Muscle layer of duodenum (tissue), 2 donors: ENCODE results near the gene MED28.
"Not testable (repeated sequence)": the region's sequence is repeated elsewhere in the genome, so short reads cannot be mapped to it uniquely, and the experiment has no call there.

Experiments
- H3K27ac ChIP-seq: one replicate; pipeline ENCODE4 v1.7.0; 2013; ENCODE audit warnings: mild to moderate bottlenecking, low read length
- H3K27me3 ChIP-seq: one replicate; pipeline ENCODE4 v1.7.0; 2013; ENCODE audit warnings: low read depth, mild to moderate bottlenecking, control low read depth, low read length
- H3K36me3 ChIP-seq, 2 donors: one replicate each; pipeline ENCODE4 v1.7.0; 2013; ENCODE audit warnings: low read length in 2 of 2, control low read depth in 1 of 2, mild to moderate bottlenecking in 1 of 2; ENCODE audit not compliant: insufficient read depth in 2 of 2, control insufficient read depth in 1 of 2
- H3K4me1 ChIP-seq, 2 donors: one replicate each; pipeline ENCODE4 v1.7.0; 2013; ENCODE audit warnings: low read length in 2 of 2, mild to moderate bottlenecking in 2 of 2, control low read depth in 1 of 2, moderate library complexity in 1 of 2; ENCODE audit not compliant: insufficient read depth in 2 of 2, control insufficient read depth in 1 of 2
- H3K4me3 ChIP-seq, 2 donors: one replicate each; pipeline ENCODE4 v1.7.0; 2013; ENCODE audit warnings: low read length in 2 of 2, low read depth in 1 of 2, mild to moderate bottlenecking in 1 of 2
- H3K9me3 ChIP-seq, 2 donors: one replicate each; pipeline ENCODE4 v1.7.0; 2013; ENCODE audit warnings: low read length in 2 of 2, control low read depth in 1 of 2, mild to moderate bottlenecking in 1 of 2; ENCODE audit not compliant: control insufficient read depth in 1 of 2
- donor health status: healthy.

MED28 gene, protein sequence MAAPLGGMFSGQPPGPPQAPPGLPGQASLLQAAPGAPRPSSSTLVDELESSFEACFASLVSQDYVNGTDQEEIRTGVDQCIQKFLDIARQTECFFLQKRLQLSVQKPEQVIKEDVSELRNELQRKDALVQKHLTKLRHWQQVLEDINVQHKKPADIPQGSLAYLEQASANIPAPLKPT

DNA sequence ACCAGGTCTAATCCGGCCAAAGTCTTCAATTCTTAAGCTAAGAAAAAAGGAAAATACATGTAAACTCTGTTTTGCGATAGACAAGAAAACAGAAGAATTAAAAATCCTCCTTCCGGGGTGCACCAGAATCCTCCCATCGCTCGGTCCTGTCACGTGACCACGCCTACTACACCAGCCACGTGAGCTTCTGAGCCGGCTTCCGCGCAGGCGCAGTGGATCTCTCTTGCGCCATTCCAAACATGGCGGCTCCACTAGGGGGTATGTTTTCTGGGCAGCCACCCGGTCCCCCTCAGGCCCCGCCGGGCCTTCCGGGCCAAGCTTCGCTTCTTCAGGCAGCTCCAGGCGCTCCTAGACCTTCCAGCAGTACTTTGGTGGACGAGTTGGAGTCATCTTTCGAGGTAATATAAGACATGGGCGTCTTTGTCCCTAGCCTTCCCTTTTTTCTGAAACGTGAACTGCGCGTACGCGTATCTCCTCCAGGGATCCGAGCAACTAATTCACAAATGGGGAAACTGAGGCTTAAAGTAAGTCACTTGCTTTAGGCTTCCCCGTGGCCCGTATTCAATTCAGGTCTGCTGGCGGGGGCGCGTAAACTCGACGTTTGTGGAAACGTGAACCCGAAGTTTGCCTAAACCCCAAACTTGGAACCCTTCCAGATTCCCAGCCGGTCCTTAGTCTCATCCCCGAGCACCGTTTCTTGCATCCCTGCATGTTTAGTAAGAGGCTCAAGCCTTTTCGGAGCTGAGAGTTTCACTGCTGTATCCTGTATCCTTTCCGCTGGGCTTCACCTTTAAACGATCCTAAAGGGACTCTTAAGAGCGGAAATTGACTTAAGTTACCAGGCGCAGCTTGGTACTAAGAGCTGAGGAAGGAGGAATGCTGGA is at the start of gene MED28:
MED28 (plus strand) TSS at position 226 of the 884 bp plus-strand sequence; CDS start at position 240, 14 bp downstream.
- no peaks in the 10 kb centered on the region for H3K27me3 ChIP-seq
- peaks cover 0 to 27% of the 10 kb centered on the region in 2 donors for H3K36me3 ChIP-seq
- H3K4me3 ChIP-seq = peak within 1 kb of the TSS; percentile 99 to 100
- peak within 1 kb of the TSS; percentile 94 for H3K27ac ChIP-seq
- peaks cover 13 to 31% of the 10 kb centered on the region in 2 donors for H3K4me1 ChIP-seq
- no peaks in the 10 kb centered on the region for H3K9me3 ChIP-seq

DNA sequence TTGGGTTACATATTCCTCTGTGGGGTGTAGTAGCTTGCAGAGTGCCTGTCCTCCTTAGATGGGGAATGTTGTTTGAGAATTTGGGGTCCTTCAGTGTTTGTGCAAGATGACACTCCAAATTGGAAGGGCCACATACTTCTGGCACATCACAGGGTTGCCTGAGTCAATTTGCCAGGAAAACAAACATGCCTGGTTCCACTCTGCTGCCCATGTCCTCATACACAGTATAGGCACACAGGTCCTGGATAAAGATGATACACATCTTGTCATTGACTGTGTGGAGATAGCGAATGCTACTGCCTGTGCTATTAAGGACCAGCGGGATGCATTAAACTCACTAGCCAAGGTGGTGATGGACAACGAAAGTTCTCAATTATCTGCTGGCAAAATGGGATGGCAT is 48.6 kb upstream of the MED28 start:
- Histone ChIP-seq H3K4me3 (no peak overlapping the region), H3K9me3 (no peaks in the 10 kb centered on the region), H3K4me1 (no peaks in the 10 kb centered on the region), H3K27me3 (no peaks in the 10 kb centered on the region), H3K36me3 (no peaks in the 10 kb centered on the region), H3K27ac (no peak overlapping the region)

DNA sequence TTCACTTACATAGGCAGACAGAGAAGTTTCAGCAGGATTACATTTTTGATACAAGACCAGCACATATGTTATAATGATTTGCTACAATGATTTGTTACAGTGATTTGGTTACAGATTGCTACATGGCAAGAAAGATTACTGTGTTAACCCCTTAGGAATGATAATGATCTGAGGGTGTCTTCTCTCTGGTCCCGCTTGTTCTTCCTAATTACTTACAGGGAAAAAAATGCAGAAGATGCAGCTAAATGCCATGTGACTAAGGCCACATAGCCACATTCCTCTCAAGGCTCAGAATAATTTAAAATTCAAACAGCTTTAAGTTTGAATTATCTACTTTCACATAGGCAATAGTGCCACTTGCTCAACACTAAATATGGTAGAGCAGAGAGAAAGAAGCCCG is 47.2 kb upstream of the MED28 start:
- H3K36me3 ChIP-seq = no peaks in the 10 kb centered on the region
- H3K27me3 ChIP-seq = no peaks in the 10 kb centered on the region
- no peaks in the 10 kb centered on the region for H3K9me3 ChIP-seq
- no peak overlapping the region for H3K4me3 ChIP-seq
- no peaks in the 10 kb centered on the region for H3K4me1 ChIP-seq
- H3K27ac ChIP-seq = no peak overlapping the region

DNA sequence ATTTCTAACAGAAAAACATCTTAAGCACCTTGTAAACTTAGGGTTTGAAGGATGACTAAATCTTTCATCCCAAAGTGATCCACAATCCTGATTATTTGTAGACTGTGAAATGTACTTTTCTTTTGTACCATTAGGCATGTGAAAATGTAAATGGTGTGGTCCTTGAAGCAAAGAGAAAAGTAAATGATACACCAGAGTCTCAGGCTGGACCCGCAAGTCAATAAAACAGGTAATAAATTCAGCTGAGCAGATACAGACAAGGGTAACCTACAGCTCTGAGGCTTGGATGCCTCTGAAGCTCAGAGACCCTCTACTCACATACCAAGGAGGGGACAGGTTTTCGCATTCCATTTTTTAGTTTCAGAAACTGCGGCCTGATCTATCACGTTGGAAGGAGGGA is 40.2 kb upstream of the MED28 start:
- no peaks in the 10 kb centered on the region for H3K36me3 ChIP-seq
- H3K27me3 ChIP-seq = no peaks in the 10 kb centered on the region

DNA sequence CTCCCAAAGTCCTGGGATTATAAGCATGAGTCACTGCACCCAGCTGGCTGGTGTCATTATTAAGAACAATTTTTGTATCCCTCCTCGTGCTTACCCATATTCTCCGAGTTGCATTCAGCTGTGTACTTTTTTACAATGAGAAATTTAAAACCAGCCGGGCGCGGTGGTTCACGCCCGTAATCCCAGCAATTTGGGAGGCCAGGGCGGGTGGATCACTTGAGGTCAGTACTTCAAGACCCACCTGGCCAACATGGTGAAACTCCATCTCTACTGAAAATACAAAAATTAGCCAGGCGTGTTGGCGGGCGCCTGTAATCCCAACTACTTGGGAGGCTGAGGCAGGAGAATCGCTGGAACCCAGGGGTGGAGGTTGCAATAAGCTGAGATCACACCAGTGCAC is 39.3 kb upstream of the MED28 start:
- not testable (repeated sequence) for H3K27ac ChIP-seq, H3K4me3 ChIP-seq, H3K36me3 ChIP-seq, H3K27me3 ChIP-seq, H3K9me3 ChIP-seq
- peaks cover 0 to 16% of the 10 kb centered on the region in 2 donors for H3K4me1 ChIP-seq

More for the DNA sequence above, 40.2 kb upstream of the MED28 start:
- Histone ChIP-seq H3K27ac (no peak overlapping the region), H3K4me1 (peaks cover 0 to 12% of the 10 kb centered on the region in 2 donors), H3K4me3 (no peak overlapping the region), H3K9me3 (no peaks in the 10 kb centered on the region)

DNA sequence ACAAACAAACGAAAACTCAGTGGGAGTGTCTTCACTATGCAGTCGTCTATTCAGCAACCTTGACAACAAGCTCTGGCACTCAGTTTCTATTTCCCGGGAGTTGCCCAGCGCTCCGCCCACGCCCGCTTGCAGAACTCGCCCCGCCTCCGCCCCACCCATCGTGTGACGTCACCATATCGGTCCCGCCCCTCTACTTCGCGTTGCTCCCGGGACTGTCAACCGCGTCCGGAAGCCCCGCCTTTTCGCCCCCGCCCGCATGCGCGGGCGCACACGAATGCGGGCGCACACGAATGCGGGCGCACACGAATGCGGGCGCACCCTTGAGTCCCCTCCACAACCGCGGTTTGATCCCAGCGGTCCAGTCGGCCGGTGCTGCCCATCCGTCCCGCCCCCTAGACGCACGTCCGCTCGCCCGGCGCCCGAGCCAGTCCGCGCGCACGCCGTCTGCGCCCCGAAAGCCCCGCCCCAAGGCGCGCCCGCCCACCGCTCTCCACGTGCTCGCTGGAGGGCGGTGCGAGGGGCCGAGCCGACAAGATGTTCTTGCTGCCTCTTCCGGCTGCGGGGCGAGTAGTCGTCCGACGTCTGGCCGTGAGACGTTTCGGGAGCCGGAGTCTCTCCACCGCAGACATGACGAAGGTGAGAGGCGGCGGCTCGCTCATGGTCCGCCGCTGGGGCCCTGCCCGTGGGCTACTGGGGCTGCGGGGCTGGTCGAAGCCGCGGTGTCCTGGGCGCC is 37.3 kb upstream of the MED28 start, which contains the start of gene LAP3:
LAP3 (plus strand) TSS at position 267 of the 733 bp plus-strand sequence; CDS start at position 535, 268 bp downstream.
- Histone ChIP-seq H3K4me1 (peaks cover 0 to 16% of the 10 kb centered on the region in 2 donors), H3K9me3 (no peaks in the 10 kb centered on the region), H3K27me3 (no peaks in the 10 kb centered on the region), H3K27ac (peak within 1 kb of the TSS; percentile 87), H3K36me3 (peaks cover 4 to 11% of the 10 kb centered on the region in 2 donors), H3K4me3 (peak within 1 kb of the TSS; percentile 75 to 85)

DNA sequence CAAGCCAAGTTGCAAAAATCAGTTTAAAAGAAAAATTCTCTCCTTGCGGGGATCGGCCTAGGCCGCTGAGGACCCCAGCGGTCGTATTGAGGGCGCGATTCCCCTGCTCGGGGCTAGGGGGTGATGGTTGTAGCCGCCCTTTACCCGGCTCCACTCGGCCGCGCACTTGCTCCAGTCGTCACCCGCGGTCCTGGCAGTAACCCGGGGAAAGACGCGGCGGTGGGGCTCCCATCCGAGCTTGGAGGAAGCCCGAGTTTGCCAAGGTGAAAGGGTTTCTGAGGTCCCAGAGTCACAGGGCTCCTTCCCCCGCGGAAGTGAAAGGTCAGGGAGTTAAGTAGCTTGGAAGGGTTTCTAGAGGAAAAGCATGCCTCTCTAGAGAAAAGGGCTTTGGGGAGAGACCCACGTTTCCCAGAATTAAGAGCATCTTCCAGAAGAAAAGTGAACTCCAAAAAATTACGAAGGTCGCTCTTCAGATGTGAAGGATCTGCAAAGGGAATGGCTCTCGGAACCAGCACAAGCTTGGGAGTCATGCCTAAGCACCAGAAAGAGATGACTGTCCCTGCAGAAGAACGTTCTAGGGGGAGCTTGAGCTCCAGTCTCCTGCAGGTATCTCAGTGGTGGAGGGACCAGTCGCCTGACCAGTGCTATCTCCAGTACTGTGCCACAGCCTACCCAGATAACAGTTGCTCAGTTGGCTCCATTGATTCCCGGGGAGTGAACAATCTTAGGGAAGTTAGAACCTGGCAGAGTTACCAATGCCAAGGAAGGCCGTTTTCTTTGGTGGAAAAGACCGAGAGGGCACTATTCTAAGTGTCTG is 36.6 kb upstream of the MED28 start:
- peak overlapping the region; percentile 87 for H3K27ac ChIP-seq
- no peaks in the 10 kb centered on the region for H3K27me3 ChIP-seq
- peak overlapping the region; percentile 75 to 85 for H3K4me3 ChIP-seq
- H3K36me3 ChIP-seq = peaks cover 9 to 18% of the 10 kb centered on the region in 2 donors
- H3K9me3 ChIP-seq = no peaks in the 10 kb centered on the region
- peaks cover 0 to 16% of the 10 kb centered on the region in 2 donors for H3K4me1 ChIP-seq

DNA sequence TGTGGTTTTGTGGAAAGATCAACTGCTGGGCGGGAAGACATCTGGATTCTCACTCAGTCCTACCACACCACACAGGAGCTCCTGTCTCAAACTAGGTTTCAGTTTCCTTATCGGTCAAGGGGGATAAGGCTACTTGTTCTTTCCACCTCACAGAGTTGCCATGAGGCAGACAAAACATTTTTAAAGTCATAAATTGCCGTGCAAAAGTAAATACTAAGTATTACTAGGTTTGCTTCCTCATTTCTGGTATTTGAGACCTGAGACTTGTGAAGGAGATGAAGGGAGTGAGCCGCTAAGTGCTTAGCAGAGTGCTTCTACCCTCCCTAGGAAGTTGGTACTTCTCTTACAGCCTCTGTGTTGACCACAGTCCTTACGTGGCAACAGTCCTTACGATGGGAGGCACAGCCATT is 36.0 kb upstream of the MED28 start:
- Histone ChIP-seq H3K36me3 (peaks cover 15 to 24% of the 10 kb centered on the region in 2 donors), H3K27me3 (no peaks in the 10 kb centered on the region), H3K27ac (peak overlapping the region; percentile 87), H3K4me3 (peak overlapping the region; percentile 75 to 85), H3K9me3 (no peaks in the 10 kb centered on the region), H3K4me1 (peaks cover 0 to 16% of the 10 kb centered on the region in 2 donors)

DNA sequence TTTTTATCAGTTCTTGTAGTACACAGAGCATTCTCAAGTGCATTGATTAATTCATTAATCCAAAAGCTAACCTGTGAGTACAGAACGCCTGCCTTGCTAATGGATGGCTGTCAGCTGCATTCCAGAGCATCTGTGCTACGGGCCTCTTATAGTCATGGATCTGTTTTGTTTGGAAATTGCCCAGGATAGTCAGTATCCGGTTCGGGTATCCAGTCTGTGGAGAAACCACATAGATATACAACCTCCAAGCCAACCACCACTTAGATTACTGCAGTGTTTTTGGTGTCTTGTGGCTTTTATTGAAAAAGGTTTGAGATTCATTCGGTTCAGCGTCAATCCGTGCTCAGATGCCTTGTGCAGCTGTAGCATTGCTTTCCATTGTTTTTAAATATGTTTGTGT is 33.5 kb upstream of the MED28 start:
- peaks cover 40 to 48% of the 10 kb centered on the region in 2 donors for H3K36me3 ChIP-seq
- no peaks in the 10 kb centered on the region for H3K9me3 ChIP-seq
- peak overlapping the region; percentile 85 for H3K27ac ChIP-seq
- no peak overlapping the region for H3K4me3 ChIP-seq
- H3K4me1 ChIP-seq = peaks cover 0 to 16% of the 10 kb centered on the region in 2 donors
- H3K27me3 ChIP-seq = no peaks in the 10 kb centered on the region

DNA sequence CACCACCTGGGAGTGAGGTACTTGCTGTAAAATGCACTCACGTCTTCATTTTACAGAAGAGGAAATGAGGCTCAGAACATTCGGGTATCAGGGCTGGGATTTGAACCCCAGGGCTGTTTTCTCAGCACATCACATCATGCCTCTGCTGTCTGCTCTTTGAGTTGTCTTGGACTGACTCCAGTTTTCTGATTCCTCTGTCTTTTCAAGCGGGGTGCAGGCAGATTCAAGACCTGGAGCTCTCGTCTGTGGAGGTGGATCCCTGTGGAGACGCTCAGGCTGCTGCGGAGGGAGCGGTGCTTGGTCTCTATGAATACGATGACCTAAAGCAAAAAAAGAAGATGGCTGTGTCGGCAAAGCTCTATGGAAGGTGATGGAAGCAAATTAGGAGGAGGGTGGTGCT is 31.2 kb upstream of the MED28 start:
- no peak overlapping the region for H3K4me3 ChIP-seq
- H3K27ac ChIP-seq = no peak overlapping the region
- peaks cover 63 to 64% of the 10 kb centered on the region in 2 donors for H3K36me3 ChIP-seq
- H3K9me3 ChIP-seq = no peaks in the 10 kb centered on the region
- H3K27me3 ChIP-seq = no peaks in the 10 kb centered on the region
- H3K4me1 ChIP-seq = peaks cover 0 to 10% of the 10 kb centered on the region in 2 donors
